IPS-18c (cell line): ENCODE measurements around the gene SOX13.

Source experiments
- H3K4me3 ChIP-seq: 2 replicates; pipeline ENCODE4 v1.7.0; 2013; ENCODE audit warnings: low read depth, mild to moderate bottlenecking, low read length, moderate library complexity; ENCODE audit not compliant: insufficient read depth
- H3K9me3 ChIP-seq: one replicate; pipeline ENCODE4 v1.6.1; 2013; ENCODE audit warnings: mild to moderate bottlenecking, low read length, moderate library complexity; ENCODE audit not compliant: control insufficient read depth, insufficient read depth

The SOX13 gene

GRCh38 chr1:204149635-204150565, 77.0 kb downstream of the SOX13 start:
- Histone ChIP-seq H3K4me3 (0 out of 2 replicates have a peak overlapping the region, but pooled peaks have one; percentile 65), H3K9me3 (no peaks in the 10 kb centered on the region)

DNA sequence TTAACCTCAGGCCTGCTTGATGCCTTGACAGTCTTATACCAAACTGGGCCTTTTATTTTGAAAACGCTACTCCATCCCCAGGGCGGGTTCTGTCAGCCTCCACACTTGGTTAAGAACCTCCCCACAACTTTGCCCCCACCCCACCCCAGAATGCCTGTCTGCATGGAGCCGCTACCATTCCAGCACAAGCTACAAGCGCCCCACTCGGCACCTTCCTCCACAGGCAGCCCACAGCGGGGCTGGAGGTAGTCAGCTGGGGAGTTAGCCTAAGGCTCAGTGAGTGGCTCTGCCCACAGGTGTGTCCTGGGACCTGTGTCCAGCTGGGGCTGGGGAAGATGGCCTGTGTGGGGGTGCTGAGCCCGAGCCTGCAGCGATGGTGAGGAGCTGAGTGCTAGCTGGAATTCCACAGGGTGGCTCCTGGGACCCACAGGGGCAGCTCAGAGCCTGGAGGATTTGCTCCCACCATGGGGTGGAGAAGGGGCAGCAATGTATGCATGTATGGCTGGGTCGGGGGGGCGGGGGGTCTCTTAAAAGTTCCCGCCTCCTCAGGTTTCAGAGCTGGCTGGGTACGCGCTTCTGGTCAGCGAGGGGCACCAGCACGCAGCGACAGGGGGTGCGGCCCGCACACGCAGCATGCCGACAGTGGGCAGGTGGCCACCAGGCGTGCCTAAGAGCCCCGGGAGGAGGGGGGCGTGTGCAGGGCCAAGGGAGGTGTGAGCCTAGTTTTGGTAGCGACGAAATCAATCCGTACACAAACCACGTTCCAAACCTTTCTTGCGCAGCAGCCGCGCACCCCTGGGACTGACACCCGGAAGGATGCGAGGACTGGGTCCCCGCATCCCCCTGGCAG, 78.0 kb downstream of the SOX13 start:
- Histone ChIP-seq H3K9me3 (no peaks in the 10 kb centered on the region), H3K4me3 (peak overlapping the region; percentile 65)

DNA sequence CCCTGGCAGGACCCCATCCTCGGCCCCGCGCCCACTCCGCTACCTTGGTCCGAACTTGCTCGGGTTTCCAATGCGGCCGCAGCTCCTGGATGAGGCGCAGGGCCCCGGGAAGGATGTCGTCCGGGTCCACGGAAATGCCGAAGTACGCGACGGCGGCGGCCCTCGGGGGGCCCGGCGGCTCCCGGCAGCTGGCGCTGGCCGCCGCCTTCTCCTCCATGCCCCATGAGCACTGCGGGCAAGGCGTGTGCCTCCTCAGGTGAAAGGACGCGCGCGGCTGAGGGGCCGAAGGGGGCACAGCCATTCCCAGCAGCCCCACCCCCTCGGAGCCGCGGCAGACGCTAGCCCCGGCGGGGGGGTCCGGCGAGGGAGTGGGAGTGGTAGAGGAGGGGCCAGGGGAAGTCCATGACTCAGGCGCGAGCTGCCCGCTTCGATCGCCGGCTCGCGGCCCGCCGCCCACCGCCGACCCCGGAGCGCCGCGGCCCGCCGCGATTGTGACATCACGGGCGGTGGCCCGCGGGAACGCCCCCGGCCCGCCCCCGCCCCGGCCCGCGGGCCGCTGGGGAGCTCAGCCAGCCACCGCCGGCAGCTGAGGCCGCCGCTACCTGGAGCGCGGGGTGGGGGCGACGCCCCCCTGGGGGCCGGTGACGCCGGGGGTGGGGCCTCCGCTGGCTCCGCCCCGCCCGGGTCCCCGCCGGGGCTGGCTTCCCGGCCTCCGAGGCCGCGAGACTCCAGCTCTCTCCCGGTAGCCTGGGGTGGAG, 78.8 kb downstream of the SOX13 start, which contains the start of gene ETNK2:
Gene ETNK2 (minus strand): TSS at position 493 of the 758 bp plus-strand sequence. CDS start 192 bp downstream, at position 301.
- no peaks in the 10 kb centered on the region for H3K9me3 ChIP-seq
- H3K4me3 ChIP-seq: peak within 1 kb of the TSS; percentile 65

GRCh38 chr1:204152310-204153044, 79.6 kb downstream of the SOX13 start:
- H3K4me3 ChIP-seq: peak overlapping the region; percentile 65

DNA sequence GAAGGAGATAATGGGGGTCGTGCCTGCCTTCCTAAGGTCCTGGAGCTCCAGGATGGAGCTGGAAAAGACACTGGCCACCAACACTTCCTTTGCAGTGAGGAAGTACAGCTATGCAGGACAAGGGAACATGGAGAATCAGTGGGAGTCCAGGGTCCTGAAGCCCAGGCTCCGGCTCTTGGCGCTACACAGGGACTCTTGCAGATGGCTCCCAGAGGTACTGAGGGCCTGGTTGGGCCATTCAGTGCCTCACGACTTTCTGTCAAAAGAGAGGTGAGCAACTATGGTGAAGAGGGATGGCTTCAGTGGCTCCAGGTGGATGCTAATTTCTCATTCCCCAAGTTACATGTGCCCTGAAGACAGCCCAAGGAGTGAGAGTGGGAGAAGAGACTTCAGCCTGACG, 80.8 kb downstream of the SOX13 start:
- H3K9me3 ChIP-seq: no peaks in the 10 kb centered on the region
- no peak overlapping the region for H3K4me3 ChIP-seq

More at GRCh38 chr1:204152310-204153044, 79.6 kb downstream of the SOX13 start:
- no peaks in the 10 kb centered on the region for H3K9me3 ChIP-seq

- Histone ChIP-seq H3K4me3 (no peak overlapping the region), H3K9me3 (no peaks in the 10 kb centered on the region)
These were observed 81.8 kb downstream of the SOX13 start for GRCh38 chr1:204154568-204155255.

GRCh38 chr1:204155881-204156280, 83.0 kb downstream of the SOX13 start:
- H3K4me3 ChIP-seq: no peak overlapping the region
- no peaks in the 10 kb centered on the region for H3K9me3 ChIP-seq

DNA sequence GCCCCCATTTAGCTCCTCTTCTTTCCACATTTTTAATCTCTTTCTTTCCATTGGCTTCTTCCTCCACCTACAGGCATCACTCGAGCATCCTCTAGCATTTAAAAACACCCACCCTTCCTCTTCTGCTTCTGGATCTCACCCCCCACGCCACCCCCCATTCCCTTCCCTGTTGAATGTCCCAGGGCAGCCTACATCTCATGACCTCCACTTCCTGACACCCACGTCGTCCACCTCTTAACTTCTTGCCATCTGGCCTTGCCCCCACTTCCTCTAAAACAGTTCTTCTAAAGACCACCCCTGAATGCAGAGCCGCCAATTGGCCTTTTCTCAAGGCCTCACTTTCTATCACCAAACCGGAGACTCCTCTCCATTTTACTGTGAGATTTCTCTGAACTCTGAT, 85.0 kb downstream of the SOX13 start:
- Histone ChIP-seq H3K9me3 (no peaks in the 10 kb centered on the region), H3K4me3 (no peak overlapping the region)

DNA sequence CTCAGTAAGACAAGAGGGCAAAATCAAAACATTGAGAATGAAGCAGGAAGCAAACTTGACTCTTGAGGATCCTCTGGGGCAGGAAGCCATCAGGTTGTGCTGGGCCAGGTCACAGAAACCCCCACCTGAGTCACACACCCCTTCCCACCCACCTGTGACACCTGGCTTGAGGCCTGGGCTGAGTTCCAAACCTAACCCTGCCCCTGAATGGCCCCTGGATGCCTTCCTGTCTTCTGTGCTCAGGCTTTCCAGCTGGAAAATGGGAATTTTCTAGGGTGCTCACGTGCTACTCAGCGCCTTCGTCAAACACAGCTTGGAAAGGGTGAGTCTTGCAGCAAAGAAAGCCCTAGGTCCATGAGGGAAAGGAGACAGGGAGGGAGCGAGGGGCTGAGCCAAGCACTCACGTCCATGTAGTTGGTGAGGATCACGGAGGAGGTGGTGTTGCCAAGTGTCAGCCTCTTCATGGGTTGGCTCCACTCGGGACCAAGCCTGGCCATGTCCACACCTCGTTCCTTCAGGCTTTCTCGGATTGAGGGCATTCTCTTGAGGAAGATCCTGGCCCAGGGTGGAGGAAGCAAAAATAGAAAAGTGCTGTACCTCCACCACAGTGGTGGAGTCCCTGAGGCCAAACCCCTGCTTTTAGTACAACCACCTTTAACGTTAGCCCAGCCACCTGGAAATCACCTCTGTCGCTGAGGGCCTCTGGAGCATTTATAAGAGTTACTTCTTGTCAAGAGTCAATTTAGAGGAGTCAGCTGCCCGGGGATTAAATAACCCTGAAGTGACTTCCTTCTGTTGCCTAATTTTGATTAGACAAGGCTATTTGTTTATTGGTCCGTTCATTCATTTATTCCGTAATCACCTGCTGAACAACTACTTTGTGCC, 88.9 kb downstream of the SOX13 start:
- H3K9me3 ChIP-seq: no peaks in the 10 kb centered on the region
- no peak overlapping the region for H3K4me3 ChIP-seq

DNA sequence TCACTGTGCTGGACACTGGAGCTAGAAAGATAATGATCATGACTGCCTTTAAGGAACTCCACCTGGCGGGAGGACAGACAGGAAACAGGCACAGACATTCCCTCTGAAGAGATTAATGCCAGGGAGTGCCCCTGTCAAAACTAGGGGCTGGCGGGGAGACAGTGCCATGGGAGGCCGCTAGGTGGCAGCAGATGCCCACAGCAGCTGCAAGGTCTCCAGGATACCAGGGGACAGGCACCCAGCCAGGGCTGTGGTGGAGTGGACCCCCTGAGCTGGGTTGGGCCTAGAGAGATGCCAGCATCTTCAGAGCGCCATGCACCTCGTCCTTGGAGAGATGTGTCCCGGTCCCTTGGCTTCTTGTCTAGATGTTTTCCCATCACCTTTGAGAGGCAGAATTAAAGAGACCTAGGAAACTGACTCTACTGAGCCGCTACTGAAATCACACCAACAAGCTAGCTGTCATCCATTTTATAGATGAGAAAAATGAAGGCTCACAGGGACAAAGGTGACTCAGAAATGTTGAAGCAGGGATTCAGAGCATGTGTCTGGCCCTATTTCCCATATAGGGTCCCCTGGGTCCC, 89.7 kb downstream of the SOX13 start:
- H3K4me3 ChIP-seq: no peak overlapping the region
- H3K9me3 ChIP-seq: no peaks in the 10 kb centered on the region

GRCh38 chr1:204166219-204166618, 93.3 kb downstream of the SOX13 start, which contains the start of gene REN:
REN (minus strand) TSS chr1:204166337; CDS start chr1:204166293, 44 bp downstream.
- Histone ChIP-seq H3K9me3 (no peaks in the 10 kb centered on the region), H3K4me3 (no peak within 1 kb of the TSS)

DNA sequence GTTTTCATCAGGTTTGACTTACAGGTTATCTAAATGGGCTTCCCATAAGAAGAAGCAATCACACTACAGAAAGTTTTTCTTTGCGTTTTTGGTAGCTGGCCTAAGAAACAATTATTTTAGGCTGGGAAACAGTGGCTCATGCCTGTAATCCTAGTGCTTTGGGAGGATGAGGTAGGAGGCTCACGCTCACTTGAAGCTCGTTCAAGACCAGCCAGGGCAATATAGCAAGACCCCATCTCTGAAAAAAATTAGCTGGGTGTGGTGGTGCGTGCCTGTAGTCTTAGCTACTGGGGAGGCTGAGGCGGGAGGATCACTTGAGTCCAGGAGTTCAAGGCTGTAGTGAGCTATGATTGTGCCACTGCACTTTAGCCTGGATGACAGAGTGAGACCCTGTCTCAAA, 94.8 kb downstream of the SOX13 start:
- no peaks in the 10 kb centered on the region for H3K9me3 ChIP-seq

DNA sequence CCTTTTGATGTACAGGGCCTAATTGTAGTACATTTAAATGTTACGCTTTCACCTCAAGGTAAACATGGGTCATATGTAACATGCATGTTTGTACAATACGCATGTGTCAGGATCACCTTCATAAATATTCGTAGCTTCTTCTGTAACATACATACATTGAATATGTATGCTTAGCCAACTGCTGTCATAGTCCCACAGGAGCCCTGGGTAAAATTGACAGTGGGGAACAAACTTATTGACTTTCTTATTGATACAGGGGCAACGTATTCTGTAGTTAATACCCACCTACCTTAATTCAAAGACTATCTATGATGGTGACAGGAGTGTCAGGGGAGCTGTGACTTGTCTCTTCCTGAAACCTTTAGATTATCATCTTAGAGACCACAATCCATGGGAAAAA, 96.9 kb downstream of the SOX13 start:
- no peaks in the 10 kb centered on the region for H3K9me3 ChIP-seq

More for the DNA sequence above, 94.8 kb downstream of the SOX13 start:
- H3K4me3 ChIP-seq: no peak overlapping the region

GRCh38 chr1:204170494-204171155, 97.7 kb downstream of the SOX13 start:
- H3K9me3 ChIP-seq: no peaks in the 10 kb centered on the region

More for the DNA sequence above, 96.9 kb downstream of the SOX13 start:
- no peak overlapping the region for H3K4me3 ChIP-seq

More at GRCh38 chr1:204170494-204171155, 97.7 kb downstream of the SOX13 start:
- H3K4me3 ChIP-seq: no peak overlapping the region
